SH-SY5Y (cell line): ENCODE measurements around the gene DNER.

ENCODE experiments used
- GATA2 ChIP-seq: IDR thresholded peaks from 2 replicates; pipeline ENCODE4 v1.6.1; 2011; ENCODE audit warnings: mild to moderate bottlenecking, low read depth, low read length
- GATA3 ChIP-seq: IDR thresholded peaks from 2 replicates; pipeline ENCODE4 v1.6.1; 2011; ENCODE audit warnings: low read depth, mild to moderate bottlenecking, low read length, moderate library complexity

DNA sequence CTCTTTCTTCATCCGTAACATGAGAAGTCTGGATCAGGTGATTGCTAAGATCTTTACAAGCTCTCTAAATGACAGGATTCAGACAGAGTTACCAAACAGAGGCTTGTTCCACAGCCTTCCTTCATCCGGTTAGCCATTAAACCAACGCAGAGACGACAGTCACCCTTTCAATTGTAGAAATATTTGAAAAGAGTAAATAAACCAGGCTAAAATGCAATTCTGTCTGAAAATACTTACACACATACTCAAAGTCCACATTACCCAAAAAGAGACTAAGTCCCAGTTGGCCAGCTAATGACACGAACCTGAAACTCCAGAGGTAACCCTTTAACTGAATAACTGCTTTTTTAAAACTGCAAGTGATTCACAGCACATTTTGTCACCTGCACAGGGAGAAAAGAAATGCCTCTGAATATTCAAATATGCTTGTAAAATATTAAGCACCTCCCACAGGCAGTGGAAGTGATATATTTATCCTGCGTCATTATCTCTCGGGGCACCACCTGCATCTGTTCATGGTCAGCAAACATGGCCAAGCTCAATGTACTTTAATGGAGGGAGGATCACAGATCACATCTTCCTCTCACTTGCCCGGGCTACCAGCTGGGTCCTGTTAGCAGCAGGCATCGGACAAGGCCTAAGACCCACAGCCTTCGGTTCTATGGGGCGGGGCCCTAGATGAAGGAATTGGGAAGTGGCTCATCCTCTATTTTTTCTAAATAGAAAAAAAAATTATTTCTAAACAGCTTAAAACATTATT, 38.8 kb upstream of the DNER start:
- TF ChIP-seq GATA2 (no peak), GATA3 (no peak)
